IPS-18c (cell line): ENCODE results near the gene PAFAH1B1.
"Not testable (repeated sequence)": the region's sequence is repeated elsewhere in the genome, so short reads cannot be mapped to it uniquely, and the experiment has no call there.

Experiments
- H3K4me3 ChIP-seq: 2 replicates; pipeline ENCODE4 v1.7.0; 2013; ENCODE audit warnings: low read depth, mild to moderate bottlenecking, low read length, moderate library complexity; ENCODE audit not compliant: insufficient read depth
- H3K9me3 ChIP-seq: one replicate; pipeline ENCODE4 v1.6.1; 2013; ENCODE audit warnings: mild to moderate bottlenecking, low read length, moderate library complexity; ENCODE audit not compliant: control insufficient read depth, insufficient read depth

Gene PAFAH1B1

DNA sequence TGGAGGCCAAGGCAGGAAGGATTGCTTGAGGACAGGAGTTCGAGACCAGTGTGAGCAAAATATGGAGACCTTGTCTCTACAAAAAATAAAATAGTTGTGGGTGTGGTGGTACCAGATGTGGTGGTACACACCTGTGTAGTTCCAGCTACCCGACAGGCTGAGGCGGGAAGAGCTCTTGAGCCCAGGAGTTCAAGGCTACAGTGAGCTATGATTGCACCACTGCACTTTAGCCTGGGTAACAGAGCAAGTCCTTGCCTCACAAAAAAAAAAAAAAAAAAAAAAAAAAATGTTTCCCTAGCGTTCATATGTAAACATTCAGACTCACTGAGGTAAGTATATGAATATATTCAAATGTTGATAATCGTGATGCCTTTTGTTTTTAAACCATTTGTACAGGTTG is 78.6 kb downstream of the PAFAH1B1 start:
- Histone ChIP-seq H3K9me3 (no peaks in the 10 kb centered on the region), H3K4me3 (no peak overlapping the region)

GRCh38 chr17:2679247-2679646 is 85.8 kb downstream of the PAFAH1B1 start:
- not testable (repeated sequence) for H3K4me3 ChIP-seq, H3K9me3 ChIP-seq

DNA sequence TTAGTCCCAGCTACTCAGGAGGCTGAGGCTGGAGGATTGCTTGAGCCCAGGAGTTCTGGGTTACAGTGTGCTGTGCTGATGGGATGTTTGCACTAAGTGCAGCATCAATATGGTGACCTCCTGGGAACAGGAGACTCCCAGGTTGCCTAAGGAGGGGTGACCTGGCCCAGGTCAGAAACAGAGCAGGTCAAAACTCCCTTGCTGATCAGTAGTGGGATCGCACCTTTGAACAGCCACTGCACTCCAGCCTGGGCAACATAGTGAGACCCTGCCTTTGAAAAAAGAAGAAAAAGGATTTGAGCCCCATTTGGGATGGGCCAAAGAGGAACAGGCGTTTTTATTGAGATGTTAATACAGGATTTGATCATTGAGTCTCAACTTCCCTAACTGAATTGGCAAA is 87.5 kb downstream of the PAFAH1B1 start:
- H3K9me3 ChIP-seq, result no peaks in the 10 kb centered on the region

GRCh38 chr17:2681650-2682049 is 88.2 kb downstream of the PAFAH1B1 start:
- Histone ChIP-seq H3K4me3 (no peak overlapping the region), H3K9me3 (no peaks in the 10 kb centered on the region)

More for the DNA sequence above, 87.5 kb downstream of the PAFAH1B1 start:
- H3K4me3 ChIP-seq, result no peak overlapping the region

GRCh38 chr17:2682176-2682938 is 88.9 kb downstream of the PAFAH1B1 start:
- Histone ChIP-seq H3K4me3 (no peak overlapping the region), H3K9me3 (no peaks in the 10 kb centered on the region)

GRCh38 chr17:2683912-2684311 is 90.5 kb downstream of the PAFAH1B1 start:
- Histone ChIP-seq H3K9me3 (no peaks in the 10 kb centered on the region), H3K4me3 (no peak overlapping the region)

GRCh38 chr17:2684549-2684948 is 91.1 kb downstream of the PAFAH1B1 start:
- H3K4me3 ChIP-seq, result no peak overlapping the region
- H3K9me3 ChIP-seq, result no peaks in the 10 kb centered on the region

DNA sequence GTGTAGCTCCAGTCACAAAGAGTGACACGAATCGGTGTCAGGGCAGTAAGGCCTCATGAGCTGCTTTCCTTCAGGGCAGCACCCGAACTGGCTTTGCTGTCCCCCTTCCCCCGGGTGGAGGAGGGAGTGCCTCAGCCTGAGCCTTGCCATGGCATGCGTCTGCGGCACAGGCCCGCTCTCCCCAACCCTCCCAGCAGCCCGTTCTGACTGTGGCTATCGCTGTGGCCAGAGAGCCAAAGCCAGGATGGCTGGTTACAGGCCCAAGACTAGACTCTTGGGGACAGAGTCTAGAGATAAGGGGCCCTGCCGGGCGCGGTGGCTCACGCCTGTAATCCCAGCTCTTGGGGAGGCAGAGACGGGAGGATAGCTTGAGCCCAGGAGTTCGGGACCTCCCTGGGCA is 92.2 kb downstream of the PAFAH1B1 start:
- H3K9me3 ChIP-seq, result no peaks in the 10 kb centered on the region
- H3K4me3 ChIP-seq, result no peak overlapping the region

GRCh38 chr17:2687074-2687418 is 93.6 kb downstream of the PAFAH1B1 start:
- no peaks in the 10 kb centered on the region for H3K9me3 ChIP-seq

DNA sequence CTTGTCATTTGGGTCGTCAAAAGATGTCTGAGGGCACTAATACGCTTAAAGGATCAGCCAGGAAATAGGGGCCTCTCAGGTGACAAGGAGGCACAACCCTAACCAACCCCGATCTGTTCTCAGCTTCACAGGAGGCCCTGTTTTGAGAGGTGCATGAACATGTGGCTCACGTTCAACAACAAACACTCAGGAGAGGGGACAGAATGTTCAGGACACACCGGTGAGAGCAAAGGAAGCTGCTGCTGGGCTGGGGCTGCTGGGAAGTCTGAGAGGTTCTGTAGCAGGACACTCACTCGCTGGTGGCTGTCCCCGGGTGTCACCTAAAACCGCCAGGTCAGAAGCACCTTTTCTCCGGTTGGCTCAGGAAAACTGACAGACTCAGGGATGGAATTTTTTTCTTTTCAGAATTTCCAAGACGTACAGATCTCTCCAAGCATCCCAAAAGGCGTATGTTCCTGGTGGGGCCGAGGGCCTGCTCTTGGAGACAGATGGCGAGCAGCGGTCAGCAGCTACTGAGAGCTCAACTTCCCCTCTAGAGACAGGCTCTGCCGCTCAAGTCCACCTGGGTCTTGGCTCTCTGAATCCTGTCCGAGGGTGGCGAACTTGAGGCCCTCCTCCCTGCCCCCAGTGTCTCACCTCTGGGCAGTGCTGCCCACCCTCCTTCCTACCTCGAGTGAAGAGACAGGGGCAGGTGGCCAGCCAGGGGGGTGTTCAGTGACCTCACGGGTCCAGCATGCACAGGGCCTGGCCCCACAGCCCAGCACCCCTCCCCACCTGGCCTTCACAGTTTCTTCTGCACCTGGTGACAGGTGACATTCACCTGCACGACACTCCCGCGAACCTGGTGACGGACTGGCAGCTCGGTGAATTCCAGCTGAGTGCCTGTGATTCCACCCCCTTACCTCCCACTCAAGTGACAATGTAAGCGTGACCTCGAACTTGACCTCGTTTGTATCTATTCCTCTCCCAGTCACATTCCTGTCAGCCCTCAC is 95.2 kb downstream of the PAFAH1B1 start:
- no peaks in the 10 kb centered on the region for H3K9me3 ChIP-seq
- no peak overlapping the region for H3K4me3 ChIP-seq

More at GRCh38 chr17:2687074-2687418, 93.6 kb downstream of the PAFAH1B1 start:
- no peak overlapping the region for H3K4me3 ChIP-seq

DNA sequence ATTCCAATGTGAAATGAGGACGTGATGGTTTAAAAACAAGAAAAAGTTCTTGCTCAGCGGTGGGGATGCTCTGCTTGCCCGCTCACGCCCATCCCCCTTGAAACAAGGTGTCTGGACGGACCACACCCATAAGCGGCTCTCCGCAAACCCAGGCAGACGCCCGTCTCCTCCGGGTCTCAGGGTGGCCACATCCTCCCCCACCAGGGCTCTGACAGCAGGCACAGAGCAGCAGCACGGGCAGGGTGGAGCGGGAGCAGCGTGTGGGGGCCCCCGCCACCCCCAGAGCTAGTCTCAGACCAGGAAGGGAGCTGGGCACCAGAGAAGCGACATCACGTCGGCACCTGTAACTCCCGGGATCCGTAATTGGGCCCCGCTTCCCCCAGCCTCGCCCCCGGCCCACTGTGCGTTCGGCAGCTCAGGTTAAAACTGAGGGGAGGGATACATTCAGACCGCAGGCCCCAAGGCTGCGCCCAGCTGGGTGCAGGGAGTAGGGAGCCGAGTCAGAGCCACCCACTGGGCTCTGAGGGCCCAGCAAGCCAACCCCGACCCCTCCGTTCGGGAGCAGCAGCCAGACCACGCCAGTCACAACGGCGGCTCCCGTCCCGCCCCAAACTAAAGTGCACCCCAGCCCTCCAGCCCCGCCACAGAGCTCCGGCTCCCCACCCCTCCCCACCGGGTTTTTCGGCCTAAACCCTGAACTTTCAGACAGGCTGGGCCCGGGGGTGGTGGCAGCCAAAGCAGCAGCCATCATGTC is 96.1 kb downstream of the PAFAH1B1 start:
- Histone ChIP-seq H3K4me3 (no peak overlapping the region), H3K9me3 (no peaks in the 10 kb centered on the region)

DNA sequence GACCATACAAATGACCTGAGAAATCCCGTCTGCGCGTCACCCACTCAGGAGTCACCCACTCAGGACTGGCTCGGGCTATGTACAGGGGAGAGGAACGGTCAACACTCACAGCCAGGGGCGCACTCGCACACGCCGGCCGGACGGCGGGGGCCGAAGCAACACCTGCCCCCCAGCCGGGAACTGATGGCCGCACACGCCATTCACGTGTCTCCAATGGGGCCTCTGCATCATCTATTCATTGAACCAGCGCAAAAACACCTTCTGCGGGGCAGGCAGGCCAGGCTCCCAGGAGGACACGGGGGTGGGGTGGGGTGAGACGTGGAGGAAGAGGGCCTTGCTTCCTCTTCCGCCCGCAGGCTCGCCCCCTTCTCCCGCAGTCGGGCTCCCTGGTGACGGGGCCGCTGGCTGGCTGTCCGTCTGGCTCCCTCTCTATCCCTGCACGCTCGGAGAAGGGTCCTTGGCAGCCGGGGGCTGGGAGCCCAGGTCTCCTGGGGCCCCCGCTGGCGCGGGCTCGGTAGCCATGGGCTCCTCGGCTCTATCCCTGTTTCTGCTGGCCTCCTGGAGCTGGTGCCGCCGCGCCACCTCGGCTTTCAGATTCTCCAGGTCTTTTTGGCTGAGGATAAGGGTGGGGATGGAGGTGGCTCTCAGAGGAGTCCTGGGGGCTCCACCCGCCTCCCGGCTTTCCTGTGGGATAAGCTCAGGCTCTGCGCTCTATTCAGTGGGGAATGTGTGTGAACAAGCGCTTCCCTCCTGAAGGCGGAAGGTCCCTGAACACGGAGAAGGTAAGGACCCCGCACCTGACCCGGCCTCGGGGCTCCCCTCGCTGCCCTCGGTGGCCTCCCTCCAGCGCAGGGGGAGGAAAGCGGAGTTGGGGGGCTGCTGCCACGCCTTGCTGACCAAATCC is 97.0 kb downstream of the PAFAH1B1 start:
- no peak overlapping the region for H3K4me3 ChIP-seq
- H3K9me3 ChIP-seq, result no peaks in the 10 kb centered on the region

GRCh38 chr17:2691069-2691871 is 97.8 kb downstream of the PAFAH1B1 start:
- H3K9me3 ChIP-seq, result no peaks in the 10 kb centered on the region
- H3K4me3 ChIP-seq, result no peak overlapping the region

GRCh38 chr17:2691965-2692780 is 98.7 kb downstream of the PAFAH1B1 start:
- no peak overlapping the region for H3K4me3 ChIP-seq
- no peaks in the 10 kb centered on the region for H3K9me3 ChIP-seq

- Histone ChIP-seq H3K4me3 (no peak overlapping the region), H3K9me3 (no peaks in the 10 kb centered on the region)
Observed at GRCh38 chr17:2692781-2693135, 99.3 kb downstream of the PAFAH1B1 start.
